Spleen (tissue), 7 donors: ENCODE results near the gene SLC29A3.

Experiments used
- CTCF ChIP-seq, 11 experiments: fragments of 200-600 bp in 7 of 11; fragments of 450-650 bp in 4 of 11; sonication (generic) in 4 of 11; IDR thresholded peaks in 8 of 11; conservative IDR thresholded peaks in 3 of 11; 1 replicate in 7 of 11; 2 replicates in 4 of 11; pipeline versions ENCODE4 v1.4.0 to v1.8.0; 2016 to 2021; ENCODE audit warnings: antibody characterized with exemption in 11 of 11, inconsistent platforms in 4 of 11, mild to moderate bottlenecking in 1 of 11
- POLR2A ChIP-seq, 3 donors: fragments of 450-650 bp; IDR thresholded peaks; one replicate each; pipeline ENCODE4 v1.5.1; 2017; ENCODE audit warnings: antibody characterized with exemption in 3 of 3, mild to moderate bottlenecking in 1 of 3
- donor health status: DM: no; HTN: no; CAD: no; lungs with moderate emphysema.
- donor health status: DM: no; HTN: no; CAD: no.
- donor health status: DM: no; HTN: no; CAD: no.

DNA sequence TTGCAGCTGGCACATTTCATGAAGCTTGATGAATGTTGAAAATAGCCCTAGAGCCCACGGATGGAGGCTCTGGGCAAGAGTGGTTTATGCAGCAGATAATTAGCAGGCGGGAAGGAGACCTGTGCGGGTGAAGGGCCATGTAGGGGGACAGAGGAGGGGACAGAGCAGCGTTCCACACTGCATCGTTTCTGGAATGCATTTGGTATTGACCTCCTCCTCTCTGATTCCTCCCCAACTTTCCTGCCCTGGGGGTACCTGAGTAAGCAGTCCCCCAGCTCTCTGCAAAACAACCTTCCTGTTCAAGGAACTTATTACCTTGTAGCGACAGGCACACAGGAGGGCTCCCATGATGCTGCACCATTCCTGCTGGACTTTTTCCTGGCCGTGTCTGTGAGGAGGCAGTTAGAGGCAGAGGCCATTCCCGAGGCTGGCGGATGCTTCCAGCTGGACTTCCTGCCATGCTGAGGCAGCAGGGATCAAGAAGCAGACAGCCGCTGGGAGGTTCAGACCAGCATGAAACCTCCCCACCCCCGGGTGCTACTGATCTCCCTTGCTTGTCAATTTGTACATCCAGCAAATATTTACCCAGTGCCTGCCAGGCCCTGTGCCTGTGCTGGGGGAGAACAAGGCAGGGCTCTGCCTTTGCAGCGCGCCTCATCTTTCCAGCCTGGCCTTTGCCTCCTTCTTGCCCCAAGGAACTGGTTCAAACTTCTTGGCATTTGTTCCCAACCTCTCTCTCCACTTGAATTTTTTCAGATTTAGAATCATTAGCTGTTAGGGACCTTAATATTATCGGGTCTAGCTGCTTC lies 28.7 kb downstream of the SLC29A3 start:
- TF ChIP-seq CTCF (IDR thresholded peaks at IDR 0.05 in 8 of 11, conservative IDR thresholded peaks at IDR 0.05 in 3 of 11) (no peak), POLR2A (IDR thresholded peaks at IDR 0.05) (no peak)
